ENCODE measurements around the gene OR2S2.

GRCh38 chr9:36006549-36007315 lies 48.8 kb upstream of the OR2S2 start:
- no peak for TF ChIP-seq HDGF (IDR thresholded peaks at IDR 0.05; ENCODE audit: borderline replicate concordance)
- no peak for TF ChIP-seq TARDBP (IDR thresholded peaks at IDR 0.05)
- TF ChIP-seq FOXM1 (IDR thresholded peaks at IDR 0.05; ENCODE audit: borderline replicate concordance): no peak
- no peak for TF ChIP-seq FOXA1 (IDR thresholded peaks at IDR 0.05)
- TF ChIP-seq ZNF384 (IDR thresholded peaks at IDR 0.05): no peak
- TF ChIP-seq SP1 (IDR thresholded peaks at IDR 0.05): no peak

All from HEK293T (cell line).